ENCODE data around the gene RALBP1.

Gene RALBP1

DNA sequence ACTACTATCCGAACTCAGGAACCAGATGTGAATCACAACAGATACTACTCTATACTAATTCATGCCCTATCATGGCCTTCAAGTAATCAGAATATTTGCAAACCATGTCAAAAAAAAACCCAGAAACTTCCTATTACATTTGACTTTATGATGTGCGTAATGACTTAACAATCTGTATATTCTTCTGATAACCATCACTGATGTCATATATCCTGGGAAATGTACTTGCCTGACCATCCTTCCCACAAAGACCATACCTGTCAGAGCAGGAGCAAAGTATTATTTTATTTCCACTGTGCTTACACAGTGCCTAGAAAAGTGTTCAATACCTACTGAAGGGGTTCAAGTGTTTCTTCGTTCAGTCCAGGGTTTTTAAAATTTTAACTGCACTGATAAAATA lies 111.5 kb downstream of the RALBP1 start:
- POLR2A ChIA-PET = no interaction called here
- no peak for TF ChIP-seq FOXM1 (IDR thresholded peaks at IDR 0.05; ENCODE audit: borderline replicate concordance)
- TF ChIP-seq ZNF384 (IDR thresholded peaks at IDR 0.05) = no peak
- no peak for TF ChIP-seq HDGF (IDR thresholded peaks at IDR 0.05; ENCODE audit: borderline replicate concordance)
- no peak for TF ChIP-seq TARDBP (IDR thresholded peaks at IDR 0.05)
- no peak for TF ChIP-seq ELF4 (IDR thresholded peaks at IDR 0.05)
- TF ChIP-seq BHLHE40 (IDR thresholded peaks at IDR 0.05; ENCODE audit: borderline replicate concordance) = no peak
- no peak for TF ChIP-seq SUZ12 (IDR thresholded peaks at IDR 0.05)
- no peak for TF ChIP-seq CTBP1 (IDR thresholded peaks at IDR 0.05; ENCODE audit: borderline replicate concordance)
- TF ChIP-seq SP1 (IDR thresholded peaks at IDR 0.05) = no peak
- TF ChIP-seq FOXA1 (IDR thresholded peaks at IDR 0.05) = no peak
- TF ChIP-seq, protein P1, sequence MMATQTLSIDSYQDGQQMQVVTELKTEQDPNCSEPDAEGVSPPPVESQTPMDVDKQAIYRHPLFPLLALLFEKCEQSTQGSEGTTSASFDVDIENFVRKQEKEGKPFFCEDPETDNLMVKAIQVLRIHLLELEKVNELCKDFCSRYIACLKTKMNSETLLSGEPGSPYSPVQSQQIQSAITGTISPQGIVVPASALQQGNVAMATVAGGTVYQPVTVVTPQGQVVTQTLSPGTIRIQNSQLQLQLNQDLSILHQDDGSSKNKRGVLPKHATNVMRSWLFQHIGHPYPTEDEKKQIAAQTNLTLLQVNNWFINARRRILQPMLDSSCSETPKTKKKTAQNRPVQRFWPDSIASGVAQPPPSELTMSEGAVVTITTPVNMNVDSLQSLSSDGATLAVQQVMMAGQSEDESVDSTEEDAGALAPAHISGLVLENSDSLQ (IDR thresholded peaks at IDR 0.05) = no peak
- no peak for TF ChIP-seq LEF1 (IDR thresholded peaks at IDR 0.05; ENCODE audit: borderline replicate concordance)
- TF ChIP-seq L3MBTL2 (conservative IDR thresholded peaks at IDR 0.05) = no peak
- TF ChIP-seq FOXK2 (IDR thresholded peaks at IDR 0.05) = no peak
- TF ChIP-seq NFRKB (IDR thresholded peaks at IDR 0.05) = no peak
- CTCF ChIA-PET = no interaction called here
- DNase-seq (ENCODE audit: extremely low spot score) = no peak
